Gastrocnemius medialis (tissue), 4 donors: ENCODE results near the gene TMEM252. TPM values are rescaled to one million over a fixed set of nuclear protein-coding genes. Genes with fewer than 3 reads are reported as not detected.

Experiments
- ATAC-seq, 2 donors: fragments of 150-250 bp; one replicate each; pipeline ENCODE4 v1.9.1; 2016
- DNase-seq, 2 donors: peaks; one replicate each; pipeline ENCODE4 v3.0.0-alpha.2; 2019
- H3K27ac ChIP-seq, 4 donors: fragments of 200-600 bp; sonication (generic); 1 replicate in 1 of 4; 2 replicates in 3 of 4; pipeline ENCODE4 v1.5.1; 2016 to 2018; ENCODE audit warnings: mild to moderate bottlenecking in 2 of 4, moderate library complexity in 1 of 4
- H3K27me3 ChIP-seq, 3 donors: fragments of 200-600 bp; sonication (generic) in 2 of 3; 1 replicate in 1 of 3; 2 replicates in 2 of 3; pipeline versions ENCODE4 v1.5.1 to v1.6.0; 2016 to 2019; ENCODE audit warnings: mild to moderate bottlenecking in 1 of 3, moderate library complexity in 1 of 3
- H3K36me3 ChIP-seq, 2 donors: fragments of 200-600 bp; sonication (generic) in 1 of 2; one replicate each; pipeline ENCODE4 v1.5.1; 2017 to 2018
- H3K4me1 ChIP-seq, 2 donors: fragments of 200-600 bp; sonication (generic) in 1 of 2; one replicate each; pipeline ENCODE4 v1.5.1; 2016 to 2017; ENCODE audit warnings: mild to moderate bottlenecking in 2 of 2
- H3K4me3 ChIP-seq, 4 donors: fragments of 200-600 bp; sonication (generic) in 3 of 4; 1 replicate in 1 of 4; 2 replicates in 3 of 4; pipeline ENCODE4 v1.5.1; 2016 to 2019; ENCODE audit warnings: mild to moderate bottlenecking in 2 of 4
- H3K9me3 ChIP-seq, 3 donors: fragments of 200-600 bp; sonication (generic) in 2 of 3; 1 replicate in 1 of 3; 2 replicates in 2 of 3; pipeline ENCODE4 v1.5.1; 2016 to 2019
- POLR2A ChIP-seq, 2 donors: fragments of 450-650 bp; IDR thresholded peaks; one replicate each; pipeline ENCODE4 v1.6.1; 2017; ENCODE audit warnings: antibody characterized with exemption in 2 of 2, mild to moderate bottlenecking in 2 of 2, moderate library complexity in 2 of 2
- in situ Hi-C, 4 donors: fragments of 200-750 bp; cut with MboI; loops; one replicate each; pipeline versions ENCODE4 v1.15.0 to v1.8.0; 2017; ENCODE audit warnings: low sequenced_read_pairs in 4 of 4
- intact Hi-C: fragments of 100-400 bp; cut with DNase I; formaldehyde crosslinking; loops from one replicate; pipeline ENCODE4 v1.15.1; 2023; ENCODE audit warnings: low total_unique reads
- total RNA-seq, 4 donors: library from RNA; depleted of rRNA; stranded (reverse); fragments of >200 nt; gene quantifications; one replicate each; pipeline versions ENCODE4 v1.1.0 to v1.2.3, GENCODE V29; 2016
- TF ChIP-seq, protein P1 (sequence below), 5 experiments: fragments of 450-650 bp in 3 of 5; fragments of 200-600 bp in 2 of 5; sonication (generic) in 2 of 5; IDR thresholded peaks in 4 of 5; conservative IDR thresholded peaks in 1 of 5; 1 replicate in 4 of 5; 2 replicates in 1 of 5; pipeline ENCODE4 v1.5.1; 2016 to 2019; ENCODE audit warnings: antibody characterized with exemption in 5 of 5, mild to moderate bottlenecking in 3 of 5, moderate library complexity in 3 of 5

Gene TMEM252
- total RNA-seq, 4 donors from 2014 or later, result not detected

DNA sequence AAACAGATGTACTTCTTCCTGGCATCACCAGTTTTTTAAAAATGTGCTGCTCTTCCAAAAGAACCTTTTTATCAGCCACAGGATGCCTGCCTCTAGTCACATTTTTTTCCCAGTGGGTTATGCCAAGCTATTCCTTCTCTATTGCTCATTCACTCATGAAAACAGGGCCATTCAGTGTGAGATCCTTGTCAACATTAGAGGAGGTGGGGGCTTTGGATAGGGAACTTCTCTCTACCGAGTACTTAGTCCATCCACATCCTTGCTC, 3.1 kb downstream of the TMEM252 start:
- in situ Hi-C loops, result no loop called here
- Histone ChIP-seq H3K27ac (peak overlapping the region; percentile 79 to 85 (median 82)), H3K9me3 (no peaks in the 10 kb centered on the region), H3K4me1 (peaks cover 9 to 10% of the 10 kb centered on the region in 2 donors), H3K4me3 (no peak overlapping the region), H3K36me3 (no peaks in the 10 kb centered on the region), H3K27me3 (no peaks in the 10 kb centered on the region)
- DNase-seq (no peak), ATAC-seq (peak in 1 of 2 donors; percentile 27)
- no peak for TF ChIP-seq POLR2A (IDR thresholded peaks at IDR 0.05)
- TF ChIP-seq, protein P1, sequence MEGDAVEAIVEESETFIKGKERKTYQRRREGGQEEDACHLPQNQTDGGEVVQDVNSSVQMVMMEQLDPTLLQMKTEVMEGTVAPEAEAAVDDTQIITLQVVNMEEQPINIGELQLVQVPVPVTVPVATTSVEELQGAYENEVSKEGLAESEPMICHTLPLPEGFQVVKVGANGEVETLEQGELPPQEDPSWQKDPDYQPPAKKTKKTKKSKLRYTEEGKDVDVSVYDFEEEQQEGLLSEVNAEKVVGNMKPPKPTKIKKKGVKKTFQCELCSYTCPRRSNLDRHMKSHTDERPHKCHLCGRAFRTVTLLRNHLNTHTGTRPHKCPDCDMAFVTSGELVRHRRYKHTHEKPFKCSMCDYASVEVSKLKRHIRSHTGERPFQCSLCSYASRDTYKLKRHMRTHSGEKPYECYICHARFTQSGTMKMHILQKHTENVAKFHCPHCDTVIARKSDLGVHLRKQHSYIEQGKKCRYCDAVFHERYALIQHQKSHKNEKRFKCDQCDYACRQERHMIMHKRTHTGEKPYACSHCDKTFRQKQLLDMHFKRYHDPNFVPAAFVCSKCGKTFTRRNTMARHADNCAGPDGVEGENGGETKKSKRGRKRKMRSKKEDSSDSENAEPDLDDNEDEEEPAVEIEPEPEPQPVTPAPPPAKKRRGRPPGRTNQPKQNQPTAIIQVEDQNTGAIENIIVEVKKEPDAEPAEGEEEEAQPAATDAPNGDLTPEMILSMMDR (IDR thresholded peaks at IDR 0.05 in 4 of 5, conservative IDR thresholded peaks at IDR 0.05 in 1 of 5), result no peak
- intact Hi-C loops, result no loop called here

DNA sequence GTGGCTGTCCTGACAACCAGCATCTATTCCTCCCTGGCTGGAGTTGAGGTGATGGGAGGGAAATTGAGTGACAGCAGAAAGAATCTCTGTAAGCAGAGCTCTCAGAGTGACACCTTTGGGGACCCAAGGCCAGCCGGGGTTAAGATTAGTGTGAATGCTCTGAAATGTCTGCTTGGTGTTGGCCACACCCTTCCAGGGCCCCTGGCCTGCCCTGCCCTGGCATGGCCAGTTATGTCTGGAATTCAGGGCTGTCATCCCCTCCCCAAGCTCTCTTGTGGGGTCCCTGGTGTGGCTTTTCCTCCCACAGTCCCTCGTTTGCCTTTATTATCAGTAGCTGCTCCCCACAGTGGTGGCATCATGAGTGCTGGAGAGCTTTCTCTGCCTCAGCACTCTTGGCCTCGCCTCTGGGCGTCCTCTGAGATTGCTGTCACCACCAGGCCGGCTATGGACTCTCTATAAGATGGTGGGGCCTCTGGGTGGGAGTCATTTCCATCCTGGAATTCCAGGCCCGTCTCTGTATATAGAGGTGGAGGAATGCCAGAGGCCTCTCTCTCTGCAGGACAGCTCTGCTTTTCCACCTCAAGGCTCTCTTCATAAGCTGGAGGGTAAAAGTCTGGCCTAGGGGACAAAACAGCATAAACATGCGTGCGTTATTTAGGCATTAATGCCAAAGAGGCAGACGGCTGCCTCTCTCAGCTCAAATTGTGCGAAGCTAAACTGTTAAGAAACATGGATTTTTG, 3.6 kb downstream of the TMEM252 start:
- ATAC-seq (no peak), DNase-seq (no peak)
- no peaks in the 10 kb centered on the region for H3K36me3 ChIP-seq
- no peak for TF ChIP-seq POLR2A (IDR thresholded peaks at IDR 0.05)
- TF ChIP-seq, protein P1 (IDR thresholded peaks at IDR 0.05 in 4 of 5, conservative IDR thresholded peaks at IDR 0.05 in 1 of 5), result no peak
- no peak overlapping the region for H3K4me3 ChIP-seq
- H3K27me3 ChIP-seq, result no peaks in the 10 kb centered on the region
- in situ Hi-C loops (no loop called here), intact Hi-C loops (no loop called here)
- no peaks in the 10 kb centered on the region for H3K9me3 ChIP-seq
- H3K27ac ChIP-seq, result peak overlapping the region; percentile 79 to 85 (median 82)
- H3K4me1 ChIP-seq, result peaks cover 9 to 10% of the 10 kb centered on the region in 2 donors

GRCh38 chr9:68533678-68534077, 7.0 kb downstream of the TMEM252 start:
- Histone ChIP-seq H3K27ac (no peak overlapping the region), H3K27me3 (no peaks in the 10 kb centered on the region), H3K4me3 (no peak overlapping the region), H3K4me1 (peaks cover 21 to 28% of the 10 kb centered on the region in 2 donors), H3K36me3 (no peaks in the 10 kb centered on the region), H3K9me3 (no peaks in the 10 kb centered on the region)
- in situ Hi-C loops, result no loop called here
- intact Hi-C loops, result no loop called here
- no peak for ATAC-seq
- DNase-seq, result no peak
- no peak for TF ChIP-seq POLR2A (IDR thresholded peaks at IDR 0.05)
- TF ChIP-seq, protein P1 (IDR thresholded peaks at IDR 0.05 in 4 of 5, conservative IDR thresholded peaks at IDR 0.05 in 1 of 5), result no peak

- H3K27ac ChIP-seq, result peak overlapping the region in 2 of 4 donors; percentile 2 to 46
- no peaks in the 10 kb centered on the region for H3K36me3 ChIP-seq
- ATAC-seq, result no peak
- TF ChIP-seq, protein P1 (IDR thresholded peaks at IDR 0.05 in 4 of 5, conservative IDR thresholded peaks at IDR 0.05 in 1 of 5), result no peak
- no peak for TF ChIP-seq POLR2A (IDR thresholded peaks at IDR 0.05)
- peaks cover 12 to 19% of the 10 kb centered on the region in 2 donors for H3K4me1 ChIP-seq
- no peaks in the 10 kb centered on the region for H3K27me3 ChIP-seq
- DNase-seq, result no peak
- H3K4me3 ChIP-seq, result no peak overlapping the region
- in situ Hi-C loops, result no loop called here
- H3K9me3 ChIP-seq, result no peaks in the 10 kb centered on the region
- intact Hi-C loops, result no loop called here
Observed at GRCh38 chr9:68532131-68532530, 8.6 kb downstream of the TMEM252 start.

- peak overlapping the region; percentile 64 to 80 (median 69) for H3K27ac ChIP-seq
- TF ChIP-seq POLR2A (IDR thresholded peaks at IDR 0.05), result no peak
- TF ChIP-seq, protein P1 (IDR thresholded peaks at IDR 0.05 in 4 of 5, conservative IDR thresholded peaks at IDR 0.05 in 1 of 5), result peak in 1 of 5 experiments; percentile 21
- intact Hi-C loops (no loop called here), in situ Hi-C loops (no loop called here)
- H3K4me1 ChIP-seq, result peaks cover 12 to 19% of the 10 kb centered on the region in 2 donors
- ATAC-seq (peak; percentile 91 to 96), DNase-seq (peak; percentile 72 to 86)
- no peaks in the 10 kb centered on the region for H3K36me3 ChIP-seq
- no peaks in the 10 kb centered on the region for H3K27me3 ChIP-seq
- no peaks in the 10 kb centered on the region for H3K9me3 ChIP-seq
- peak overlapping the region in 1 of 4 donors; percentile 7 for H3K4me3 ChIP-seq
Observed at GRCh38 chr9:68530618-68531017, 10.1 kb downstream of the TMEM252 start.
